ENCODE results near the gene GTF3A.

The GTF3A gene

DNA sequence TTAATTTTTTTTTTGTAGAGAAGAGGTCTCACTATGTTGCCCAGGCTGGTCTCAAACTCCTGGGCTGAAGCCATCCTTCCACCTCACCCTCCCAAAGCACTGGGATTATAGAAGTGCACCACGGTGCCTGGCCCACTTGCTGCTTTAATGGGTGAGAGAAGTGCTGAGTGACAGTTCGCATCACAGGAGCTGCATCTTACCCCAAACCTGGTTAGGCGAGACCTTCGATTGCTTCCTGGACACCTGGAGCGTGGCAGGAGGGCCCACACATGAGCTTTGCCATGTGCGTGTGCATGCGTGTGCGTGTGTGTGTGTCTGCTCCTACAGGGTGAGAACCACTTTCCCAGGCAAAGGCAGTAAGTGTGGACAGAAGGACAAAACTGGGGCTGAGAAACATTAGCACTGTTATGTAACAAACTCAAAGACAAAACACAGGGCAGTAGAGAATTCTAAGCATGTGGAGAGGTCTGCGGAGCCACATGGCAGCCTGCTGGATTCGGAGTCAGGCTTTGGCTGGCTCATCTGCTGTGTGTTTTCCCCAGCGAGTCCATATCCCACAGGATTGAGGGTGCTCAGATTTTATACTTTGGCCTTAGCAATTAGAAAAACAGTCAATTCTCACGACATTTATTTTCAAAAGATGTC, 37.6 kb downstream of the GTF3A start:
- no peak overlapping the region for H3K4me3 ChIP-seq (ENCODE audit: severe bottlenecking)
- H3K9me3 ChIP-seq (ENCODE audit: severe bottlenecking): no peaks in the 10 kb centered on the region
- no peak overlapping the region for H3K27ac ChIP-seq (ENCODE audit: poor library complexity, severe bottlenecking)
- ATAC-seq (ENCODE audit: low read depth) (no peak), DNase-seq (ENCODE audit: low spot score) (no peak)
- H3K4me1 ChIP-seq (ENCODE audit: insufficient read depth, poor library complexity, severe bottlenecking): no peaks in the 10 kb centered on the region
- TF ChIP-seq, protein P1, sequence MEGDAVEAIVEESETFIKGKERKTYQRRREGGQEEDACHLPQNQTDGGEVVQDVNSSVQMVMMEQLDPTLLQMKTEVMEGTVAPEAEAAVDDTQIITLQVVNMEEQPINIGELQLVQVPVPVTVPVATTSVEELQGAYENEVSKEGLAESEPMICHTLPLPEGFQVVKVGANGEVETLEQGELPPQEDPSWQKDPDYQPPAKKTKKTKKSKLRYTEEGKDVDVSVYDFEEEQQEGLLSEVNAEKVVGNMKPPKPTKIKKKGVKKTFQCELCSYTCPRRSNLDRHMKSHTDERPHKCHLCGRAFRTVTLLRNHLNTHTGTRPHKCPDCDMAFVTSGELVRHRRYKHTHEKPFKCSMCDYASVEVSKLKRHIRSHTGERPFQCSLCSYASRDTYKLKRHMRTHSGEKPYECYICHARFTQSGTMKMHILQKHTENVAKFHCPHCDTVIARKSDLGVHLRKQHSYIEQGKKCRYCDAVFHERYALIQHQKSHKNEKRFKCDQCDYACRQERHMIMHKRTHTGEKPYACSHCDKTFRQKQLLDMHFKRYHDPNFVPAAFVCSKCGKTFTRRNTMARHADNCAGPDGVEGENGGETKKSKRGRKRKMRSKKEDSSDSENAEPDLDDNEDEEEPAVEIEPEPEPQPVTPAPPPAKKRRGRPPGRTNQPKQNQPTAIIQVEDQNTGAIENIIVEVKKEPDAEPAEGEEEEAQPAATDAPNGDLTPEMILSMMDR (IDR thresholded peaks at IDR 0.05; ENCODE audit: poor library complexity, severe bottlenecking): no peak
- no peaks in the 10 kb centered on the region for H3K27me3 ChIP-seq (ENCODE audit: insufficient read depth, poor library complexity, severe bottlenecking)
- H3K36me3 ChIP-seq (ENCODE audit: low read depth): no peaks in the 10 kb centered on the region

DNA sequence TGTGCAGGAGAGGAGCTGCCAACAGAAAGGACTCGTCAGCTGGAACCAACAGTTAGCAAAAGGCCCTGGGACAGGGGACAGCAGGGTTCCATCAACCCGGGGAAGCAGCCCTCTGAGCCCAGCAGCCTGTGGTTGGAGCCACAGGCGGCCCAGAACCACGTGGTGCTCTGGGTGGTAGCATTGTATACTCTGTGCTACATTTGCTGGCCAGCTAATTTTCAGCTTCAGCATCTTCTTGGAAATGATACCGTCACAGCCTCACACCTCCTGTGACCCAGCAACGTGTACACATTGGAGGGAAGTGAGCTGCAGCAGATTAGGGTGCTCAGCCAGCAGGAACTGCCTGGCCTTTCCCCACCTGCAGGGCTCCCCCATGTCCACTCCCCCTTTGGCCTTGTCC, 39.1 kb downstream of the GTF3A start:
- Histone ChIP-seq H3K9me3 (ENCODE audit: severe bottlenecking) (no peaks in the 10 kb centered on the region), H3K27ac (ENCODE audit: poor library complexity, severe bottlenecking) (no peak overlapping the region), H3K36me3 (ENCODE audit: low read depth) (no peaks in the 10 kb centered on the region), H3K27me3 (ENCODE audit: insufficient read depth, poor library complexity, severe bottlenecking) (no peaks in the 10 kb centered on the region), H3K4me3 (ENCODE audit: severe bottlenecking) (no peak overlapping the region), H3K4me1 (ENCODE audit: insufficient read depth, poor library complexity, severe bottlenecking) (no peaks in the 10 kb centered on the region)
- ATAC-seq (ENCODE audit: low read depth) (no peak), DNase-seq (ENCODE audit: low spot score) (no peak)
- TF ChIP-seq, protein P1 (IDR thresholded peaks at IDR 0.05; ENCODE audit: poor library complexity, severe bottlenecking): no peak

DNA sequence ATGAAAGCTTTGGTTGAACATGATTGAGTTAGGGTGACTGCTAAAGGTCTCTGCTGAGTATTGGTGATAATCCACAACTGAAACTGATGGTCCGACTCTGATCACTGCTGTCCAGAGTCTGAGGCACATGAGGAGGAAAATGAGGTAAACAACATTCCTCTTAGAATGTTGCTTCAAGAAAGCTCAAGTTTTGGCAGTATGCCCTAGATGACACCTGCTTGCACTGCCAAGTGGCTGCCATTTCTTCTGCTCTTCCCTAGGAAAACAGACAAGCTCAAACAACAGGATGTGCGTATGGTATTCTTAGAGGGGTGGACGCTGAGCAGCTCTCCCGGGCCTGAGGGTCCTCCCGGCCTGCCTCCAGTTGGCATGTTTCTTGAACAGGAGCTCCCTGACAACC, 41.2 kb downstream of the GTF3A start:
- DNase-seq (ENCODE audit: low spot score): no peak
- Histone ChIP-seq H3K36me3 (ENCODE audit: low read depth) (no peaks in the 10 kb centered on the region), H3K4me3 (ENCODE audit: severe bottlenecking) (no peak overlapping the region), H3K9me3 (ENCODE audit: severe bottlenecking) (no peaks in the 10 kb centered on the region), H3K4me1 (ENCODE audit: insufficient read depth, poor library complexity, severe bottlenecking) (no peaks in the 10 kb centered on the region), H3K27me3 (ENCODE audit: insufficient read depth, poor library complexity, severe bottlenecking) (no peaks in the 10 kb centered on the region), H3K27ac (ENCODE audit: poor library complexity, severe bottlenecking) (no peak overlapping the region)
- no peak for ATAC-seq (ENCODE audit: low read depth)
- TF ChIP-seq, protein P1 (IDR thresholded peaks at IDR 0.05; ENCODE audit: poor library complexity, severe bottlenecking): no peak

GRCh38 chr13:27466513-27466912, 42.1 kb downstream of the GTF3A start:
- Histone ChIP-seq H3K36me3 (ENCODE audit: low read depth) (no peaks in the 10 kb centered on the region), H3K9me3 (ENCODE audit: severe bottlenecking) (no peaks in the 10 kb centered on the region), H3K4me3 (ENCODE audit: severe bottlenecking) (no peak overlapping the region), H3K27me3 (ENCODE audit: insufficient read depth, poor library complexity, severe bottlenecking) (no peaks in the 10 kb centered on the region), H3K27ac (ENCODE audit: poor library complexity, severe bottlenecking) (no peak overlapping the region), H3K4me1 (ENCODE audit: insufficient read depth, poor library complexity, severe bottlenecking) (no peaks in the 10 kb centered on the region)
- TF ChIP-seq, protein P1 (IDR thresholded peaks at IDR 0.05; ENCODE audit: poor library complexity, severe bottlenecking): no peak
- DNase-seq (ENCODE audit: low spot score) (no peak), ATAC-seq (ENCODE audit: low read depth) (no peak)

DNA sequence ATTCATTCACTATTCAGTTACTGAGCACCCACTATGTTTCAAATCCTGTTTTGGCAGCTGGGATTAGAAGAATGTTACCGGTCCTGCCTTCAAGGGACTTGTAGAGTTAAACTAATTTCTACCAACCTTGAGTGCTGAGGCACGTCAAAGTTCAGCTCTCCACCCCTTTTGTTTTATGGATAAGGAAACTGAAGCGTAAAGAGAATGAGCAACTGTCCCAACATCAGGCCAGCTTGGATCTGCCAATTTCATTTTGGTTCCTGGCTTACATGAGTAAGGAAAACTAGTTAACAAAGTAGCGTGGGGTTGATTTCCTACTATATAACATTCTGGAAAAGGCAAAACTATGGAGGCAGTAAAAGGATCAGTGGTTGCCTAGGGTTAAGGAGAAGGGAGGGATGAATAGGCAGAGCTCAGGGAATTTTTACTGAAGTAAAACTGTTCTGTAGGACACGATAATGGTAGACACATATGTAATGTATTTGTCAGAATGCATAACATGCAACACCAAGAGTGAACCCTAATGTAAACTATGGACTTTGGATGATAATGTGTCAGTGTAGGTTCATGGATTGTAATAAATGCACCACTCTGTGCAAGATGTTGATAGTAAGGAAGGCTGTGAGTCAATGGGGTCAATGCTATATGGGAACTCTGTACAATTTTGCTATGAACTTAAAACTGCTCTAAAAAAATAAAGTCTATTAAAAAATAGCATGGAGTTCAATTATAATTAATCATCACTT, 45.8 kb downstream of the GTF3A start:
- no peaks in the 10 kb centered on the region for H3K36me3 ChIP-seq (ENCODE audit: low read depth)
- H3K4me1 ChIP-seq (ENCODE audit: insufficient read depth, poor library complexity, severe bottlenecking): no peaks in the 10 kb centered on the region
- DNase-seq (ENCODE audit: low spot score) (no peak), ATAC-seq (ENCODE audit: low read depth) (no peak)
- TF ChIP-seq, protein P1 (IDR thresholded peaks at IDR 0.05; ENCODE audit: poor library complexity, severe bottlenecking): no peak
- no peaks in the 10 kb centered on the region for H3K27me3 ChIP-seq (ENCODE audit: insufficient read depth, poor library complexity, severe bottlenecking)
- H3K9me3 ChIP-seq (ENCODE audit: severe bottlenecking): no peaks in the 10 kb centered on the region
- H3K4me3 ChIP-seq (ENCODE audit: severe bottlenecking): no peak overlapping the region
- no peak overlapping the region for H3K27ac ChIP-seq (ENCODE audit: poor library complexity, severe bottlenecking)
